OCI-LY1 (cell line): Measurements from ENCODE around the gene TKFC.

Experiments
- CTCF ChIP-seq: fragments of 200-600 bp; sonication (generic), shearing (Covaris generic); IDR thresholded peaks from 2 replicates; pipeline ENCODE4 v1.5.1; 2017; ENCODE audit warnings: mild to moderate bottlenecking, antibody characterized with exemption, low read length, moderate library complexity, mixed read lengths
- EZH2 ChIP-seq: fragments of 200-600 bp; sonication (generic), shearing (Covaris generic); IDR thresholded peaks from 2 replicates; pipeline ENCODE4 v1.8.0; 2017; ENCODE audit warnings: borderline replicate concordance, mixed run types, mild to moderate bottlenecking, antibody characterized with exemption, low read length, moderate library complexity, mixed read lengths

GRCh38 chr11:61290905-61291690, 41.9 kb upstream of the TKFC start:
- TF ChIP-seq CTCF, result peak; percentile 54
- no peak for TF ChIP-seq EZH2
